Measurements from ENCODE around the gene ADAMTSL2.

Gene ADAMTSL2

GRCh38 chr9:133587466-133587865 lies 53.0 kb downstream of the ADAMTSL2 start:
- Histone ChIP-seq H4K91ac (ENCODE audit: low read length) (no peak overlapping the region), H3K9ac (ENCODE audit: low read length) (no peak overlapping the region), H4K8ac (ENCODE audit: low read length) (no peak overlapping the region), H3K18ac (ENCODE audit: low read depth in 1 of 2, low read length in 2 of 2) (no peak overlapping the region), H2BK12ac (ENCODE audit: low read length in 2 of 2) (no peak overlapping the region), H2BK5ac (ENCODE audit: low read depth, low read length, poor library complexity, severe bottlenecking) (no peak overlapping the region), H2BK15ac (ENCODE audit: low read depth, poor library complexity, severe bottlenecking) (no peak overlapping the region), H3K4me3 (ENCODE audit: insufficient read depth in 1 of 2, low read depth in 1 of 2, low read length in 2 of 2) (no peak overlapping the region), H2AFZ (ENCODE audit: low read depth, low read length) (peak overlapping the region; percentile 16), H3K36me3 (ENCODE audit: control insufficient read depth in 1 of 2, insufficient read depth in 2 of 2, low read depth in 1 of 2, low read length in 2 of 2) (no peaks in the 10 kb centered on the region), H3K14ac (ENCODE audit: low read length in 2 of 2) (no peak overlapping the region), H2AK5ac (ENCODE audit: low read length, severe bottlenecking) (no peak overlapping the region), H3K27ac (ENCODE audit: low read length, poor library complexity, severe bottlenecking) (no peak overlapping the region), H3K4me2 (ENCODE audit: low read length, poor library complexity, severe bottlenecking) (no peak overlapping the region), H3K79me1 (replicated peaks; ENCODE audit: low read length, poor library complexity, severe bottlenecking) (no peaks in the 10 kb centered on the region), H3K4ac (ENCODE audit: low read depth in 1 of 2, low read length in 2 of 2) (no peak overlapping the region), H3K4me1 (ENCODE audit: control insufficient read depth, insufficient read depth, low read depth, low read length) (peaks cover 4% of the 10 kb centered on the region), H3K9me3 (ENCODE audit: control insufficient read depth, low read length) (peaks cover 3% of the 10 kb centered on the region), H2BK120ac (ENCODE audit: low read depth, low read length) (no peak overlapping the region), H3K23ac (ENCODE audit: low read length in 2 of 2) (no peak overlapping the region), H3K27me3 (ENCODE audit: control insufficient read depth in 1 of 2, insufficient read depth in 1 of 2, low read length in 2 of 2) (peaks cover 59 to 85% of the 10 kb centered on the region in 2 experiments)
- WGBS, result 71% methylated on average over 3 of the region's 6 CpGs
- DNase-seq, result no peak

GRCh38 chr9:133589454-133590227 lies 55.1 kb downstream of the ADAMTSL2 start:
- 59% methylated on average over 15 of the region's 19 CpGs for WGBS
- no peak for DNase-seq
- no peak overlapping the region for H2BK120ac ChIP-seq (ENCODE audit: low read depth, low read length)

GRCh38 chr9:133590231-133590855 lies 55.8 kb downstream of the ADAMTSL2 start:
- no peak overlapping the region for H3K18ac ChIP-seq (ENCODE audit: low read depth in 1 of 2, low read length in 2 of 2)
- H3K27ac ChIP-seq (ENCODE audit: low read length, poor library complexity, severe bottlenecking), result no peak overlapping the region
- H2AFZ ChIP-seq (ENCODE audit: low read depth, low read length), result no peak overlapping the region
- no peak overlapping the region for H3K4ac ChIP-seq (ENCODE audit: low read depth in 1 of 2, low read length in 2 of 2)
- H3K9ac ChIP-seq (ENCODE audit: low read length), result no peak overlapping the region
- no peak overlapping the region for H3K4me2 ChIP-seq (ENCODE audit: low read length, poor library complexity, severe bottlenecking)
- H2BK15ac ChIP-seq (ENCODE audit: low read depth, poor library complexity, severe bottlenecking), result no peak overlapping the region
- H3K23ac ChIP-seq (ENCODE audit: low read length in 2 of 2), result no peak overlapping the region
- H2AK5ac ChIP-seq (ENCODE audit: low read length, severe bottlenecking), result no peak overlapping the region
- no peak overlapping the region for H4K91ac ChIP-seq (ENCODE audit: low read length)
- no peak overlapping the region for H2BK5ac ChIP-seq (ENCODE audit: low read depth, low read length, poor library complexity, severe bottlenecking)
- H3K4me3 ChIP-seq (ENCODE audit: insufficient read depth in 1 of 2, low read depth in 1 of 2, low read length in 2 of 2), result no peak overlapping the region
- 62% methylated on average over 20 of the region's 20 CpGs for WGBS
- H3K27me3 ChIP-seq (ENCODE audit: control insufficient read depth in 1 of 2, insufficient read depth in 1 of 2, low read length in 2 of 2), result peaks cover 38 to 80% of the 10 kb centered on the region in 2 experiments
- H2BK120ac ChIP-seq (ENCODE audit: low read depth, low read length), result no peak overlapping the region
- peaks cover 3% of the 10 kb centered on the region for H3K9me3 ChIP-seq (ENCODE audit: control insufficient read depth, low read length)
- H3K36me3 ChIP-seq (ENCODE audit: control insufficient read depth in 1 of 2, insufficient read depth in 2 of 2, low read depth in 1 of 2, low read length in 2 of 2), result no peaks in the 10 kb centered on the region
- no peaks in the 10 kb centered on the region for H3K79me1 ChIP-seq (replicated peaks; ENCODE audit: low read length, poor library complexity, severe bottlenecking)
- no peaks in the 10 kb centered on the region for H3K4me1 ChIP-seq (ENCODE audit: control insufficient read depth, insufficient read depth, low read depth, low read length)
- H2BK12ac ChIP-seq (ENCODE audit: low read length in 2 of 2), result no peak overlapping the region
- H4K8ac ChIP-seq (ENCODE audit: low read length), result no peak overlapping the region
- H3K14ac ChIP-seq (ENCODE audit: low read length in 2 of 2), result no peak overlapping the region
- no peak for DNase-seq

More at GRCh38 chr9:133589454-133590227, 55.1 kb downstream of the ADAMTSL2 start:
- Histone ChIP-seq H3K4ac (ENCODE audit: low read depth in 1 of 2, low read length in 2 of 2) (no peak overlapping the region), H2BK15ac (ENCODE audit: low read depth, poor library complexity, severe bottlenecking) (no peak overlapping the region), H2BK12ac (ENCODE audit: low read length in 2 of 2) (no peak overlapping the region), H3K18ac (ENCODE audit: low read depth in 1 of 2, low read length in 2 of 2) (no peak overlapping the region), H3K27ac (ENCODE audit: low read length, poor library complexity, severe bottlenecking) (no peak overlapping the region), H3K23ac (ENCODE audit: low read length in 2 of 2) (no peak overlapping the region), H3K9ac (ENCODE audit: low read length) (no peak overlapping the region), H3K4me3 (ENCODE audit: insufficient read depth in 1 of 2, low read depth in 1 of 2, low read length in 2 of 2) (no peak overlapping the region), H3K79me1 (replicated peaks; ENCODE audit: low read length, poor library complexity, severe bottlenecking) (no peaks in the 10 kb centered on the region), H3K14ac (ENCODE audit: low read length in 2 of 2) (no peak overlapping the region), H3K4me2 (ENCODE audit: low read length, poor library complexity, severe bottlenecking) (no peak overlapping the region), H3K27me3 (ENCODE audit: control insufficient read depth in 1 of 2, insufficient read depth in 1 of 2, low read length in 2 of 2) (peaks cover 44 to 80% of the 10 kb centered on the region in 2 experiments), H3K36me3 (ENCODE audit: control insufficient read depth in 1 of 2, insufficient read depth in 2 of 2, low read depth in 1 of 2, low read length in 2 of 2) (no peaks in the 10 kb centered on the region), H4K91ac (ENCODE audit: low read length) (no peak overlapping the region), H2AFZ (ENCODE audit: low read depth, low read length) (no peak overlapping the region), H2BK5ac (ENCODE audit: low read depth, low read length, poor library complexity, severe bottlenecking) (no peak overlapping the region), H4K8ac (ENCODE audit: low read length) (no peak overlapping the region), H2AK5ac (ENCODE audit: low read length, severe bottlenecking) (no peak overlapping the region), H3K9me3 (ENCODE audit: control insufficient read depth, low read length) (peaks cover 3% of the 10 kb centered on the region), H3K4me1 (ENCODE audit: control insufficient read depth, insufficient read depth, low read depth, low read length) (peaks cover 4% of the 10 kb centered on the region)

GRCh38 chr9:133591116-133591910 lies 56.8 kb downstream of the ADAMTSL2 start:
- no peak overlapping the region for H2BK15ac ChIP-seq (ENCODE audit: low read depth, poor library complexity, severe bottlenecking)
- no peak overlapping the region for H3K18ac ChIP-seq (ENCODE audit: low read depth in 1 of 2, low read length in 2 of 2)
- no peak overlapping the region for H3K4me3 ChIP-seq (ENCODE audit: insufficient read depth in 1 of 2, low read depth in 1 of 2, low read length in 2 of 2)
- H3K9me3 ChIP-seq (ENCODE audit: control insufficient read depth, low read length), result peaks cover 5% of the 10 kb centered on the region
- WGBS, result 88% methylated on average over 17 of the region's 17 CpGs
- H4K91ac ChIP-seq (ENCODE audit: low read length), result no peak overlapping the region
- H3K4ac ChIP-seq (ENCODE audit: low read depth in 1 of 2, low read length in 2 of 2), result no peak overlapping the region
- H3K27ac ChIP-seq (ENCODE audit: low read length, poor library complexity, severe bottlenecking), result no peak overlapping the region
- H2BK120ac ChIP-seq (ENCODE audit: low read depth, low read length), result no peak overlapping the region
- no peaks in the 10 kb centered on the region for H3K4me1 ChIP-seq (ENCODE audit: control insufficient read depth, insufficient read depth, low read depth, low read length)
- H3K9ac ChIP-seq (ENCODE audit: low read length), result no peak overlapping the region
- H2BK12ac ChIP-seq (ENCODE audit: low read length in 2 of 2), result no peak overlapping the region
- H2BK5ac ChIP-seq (ENCODE audit: low read depth, low read length, poor library complexity, severe bottlenecking), result no peak overlapping the region
- no peak overlapping the region for H3K14ac ChIP-seq (ENCODE audit: low read length in 2 of 2)
- no peak for DNase-seq
- H3K4me2 ChIP-seq (ENCODE audit: low read length, poor library complexity, severe bottlenecking), result no peak overlapping the region
- H2AFZ ChIP-seq (ENCODE audit: low read depth, low read length), result no peak overlapping the region
- no peak overlapping the region for H4K8ac ChIP-seq (ENCODE audit: low read length)
- no peaks in the 10 kb centered on the region for H3K36me3 ChIP-seq (ENCODE audit: control insufficient read depth in 1 of 2, insufficient read depth in 2 of 2, low read depth in 1 of 2, low read length in 2 of 2)
- no peak overlapping the region for H3K23ac ChIP-seq (ENCODE audit: low read length in 2 of 2)
- no peak overlapping the region for H2AK5ac ChIP-seq (ENCODE audit: low read length, severe bottlenecking)
- no peaks in the 10 kb centered on the region for H3K79me1 ChIP-seq (replicated peaks; ENCODE audit: low read length, poor library complexity, severe bottlenecking)
- H3K27me3 ChIP-seq (ENCODE audit: control insufficient read depth in 1 of 2, insufficient read depth in 1 of 2, low read length in 2 of 2), result peaks cover 28 to 75% of the 10 kb centered on the region in 2 experiments
